B cell (primary cell): Measurements from ENCODE around the gene EFCAB8.

Experiments
- EZH2 ChIP-seq: IDR thresholded peaks from 2 replicates; pipeline ENCODE4 v1.6.1; 2012; ENCODE audit warnings: borderline replicate concordance, low read depth, mild to moderate bottlenecking, moderate library complexity, low read length; ENCODE audit not compliant: insufficient read depth, poor library complexity, severe bottlenecking
- TF ChIP-seq, protein P1 (sequence below): fragments of 200-600 bp; IDR thresholded peaks from one replicate; pipeline ENCODE4 v1.8.0; 2022; ENCODE audit warnings: antibody characterized with exemption, mild to moderate bottlenecking

DNA sequence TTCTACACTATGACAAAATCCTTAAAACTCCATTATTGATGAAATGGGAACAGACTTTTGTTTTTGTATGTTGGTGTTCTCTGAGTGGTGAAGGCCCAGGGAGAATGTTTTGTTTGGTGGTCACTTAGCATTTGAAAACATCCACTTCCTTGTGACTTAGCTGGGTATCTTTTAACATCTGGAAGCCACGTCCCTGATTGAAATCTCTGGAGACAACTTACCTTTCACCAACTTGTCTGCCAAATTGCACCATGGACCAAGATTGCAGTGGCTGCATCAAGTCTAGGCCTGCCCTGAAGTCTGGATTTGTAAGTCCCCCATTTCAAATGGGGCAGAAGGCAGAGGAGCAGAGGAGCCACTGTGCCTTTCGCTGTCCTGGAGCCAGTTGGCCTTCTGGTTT is 534 bp upstream of the EFCAB8 start:
- TF ChIP-seq, protein P1, sequence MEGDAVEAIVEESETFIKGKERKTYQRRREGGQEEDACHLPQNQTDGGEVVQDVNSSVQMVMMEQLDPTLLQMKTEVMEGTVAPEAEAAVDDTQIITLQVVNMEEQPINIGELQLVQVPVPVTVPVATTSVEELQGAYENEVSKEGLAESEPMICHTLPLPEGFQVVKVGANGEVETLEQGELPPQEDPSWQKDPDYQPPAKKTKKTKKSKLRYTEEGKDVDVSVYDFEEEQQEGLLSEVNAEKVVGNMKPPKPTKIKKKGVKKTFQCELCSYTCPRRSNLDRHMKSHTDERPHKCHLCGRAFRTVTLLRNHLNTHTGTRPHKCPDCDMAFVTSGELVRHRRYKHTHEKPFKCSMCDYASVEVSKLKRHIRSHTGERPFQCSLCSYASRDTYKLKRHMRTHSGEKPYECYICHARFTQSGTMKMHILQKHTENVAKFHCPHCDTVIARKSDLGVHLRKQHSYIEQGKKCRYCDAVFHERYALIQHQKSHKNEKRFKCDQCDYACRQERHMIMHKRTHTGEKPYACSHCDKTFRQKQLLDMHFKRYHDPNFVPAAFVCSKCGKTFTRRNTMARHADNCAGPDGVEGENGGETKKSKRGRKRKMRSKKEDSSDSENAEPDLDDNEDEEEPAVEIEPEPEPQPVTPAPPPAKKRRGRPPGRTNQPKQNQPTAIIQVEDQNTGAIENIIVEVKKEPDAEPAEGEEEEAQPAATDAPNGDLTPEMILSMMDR: no peak
- no peak for TF ChIP-seq EZH2
